Neuronal stem cell (in vitro differentiated cells): ENCODE results near the gene RAPGEF1.

Experiments
- DNase-seq: peaks from one replicate; pipeline ENCODE4 v3.0.0-alpha.2; 2013; ENCODE audit warnings: low spot score
- H2AFZ ChIP-seq: one replicate; pipeline ENCODE4 v1.6.1; 2013; ENCODE audit warnings: mild to moderate bottlenecking, low read length, inconsistent platforms
- H2AK5ac ChIP-seq: 2 replicates; pipeline ENCODE4 v1.6.1; 2013; ENCODE audit warnings: low read depth, mild to moderate bottlenecking, inconsistent platforms, low read length, moderate library complexity, mixed read lengths
- H2BK120ac ChIP-seq: 2 replicates; pipeline ENCODE4 v1.6.1; 2013; ENCODE audit warnings: low read depth, mild to moderate bottlenecking, inconsistent platforms, low read length, moderate library complexity, mixed read lengths
- H2BK12ac ChIP-seq: one replicate; pipeline ENCODE4 v1.6.1; 2013; ENCODE audit warnings: low read length, inconsistent platforms
- H2BK15ac ChIP-seq: 2 replicates; pipeline ENCODE4 v1.6.1; 2013; ENCODE audit warnings: mild to moderate bottlenecking, low read length, inconsistent platforms, mixed read lengths
- H2BK5ac ChIP-seq: one replicate; pipeline ENCODE4 v1.6.1; 2013; ENCODE audit warnings: inconsistent platforms, mild to moderate bottlenecking, low read length, moderate library complexity
- H3K14ac ChIP-seq: one replicate; pipeline ENCODE4 v1.6.1; 2013; ENCODE audit warnings: low read length, inconsistent platforms
- H3K18ac ChIP-seq: 2 replicates; pipeline ENCODE4 v1.6.1; 2013; ENCODE audit warnings: low read length, inconsistent platforms
- H3K23ac ChIP-seq: 2 replicates; pipeline ENCODE4 v1.6.1; 2013; ENCODE audit warnings: low read depth, mild to moderate bottlenecking, mixed read lengths, low read length, inconsistent platforms; ENCODE audit not compliant: poor library complexity
- H3K27ac ChIP-seq: replicated peaks from 3 replicates; pipeline ENCODE4 v1.5.1; 2013; ENCODE audit warnings: low read length, inconsistent platforms
- H3K27me3 ChIP-seq, 3 experiments: 2 replicates each; pipeline ENCODE4 v1.6.1; 2013; ENCODE audit warnings: low read length in 3 of 3, mild to moderate bottlenecking in 2 of 3, inconsistent platforms in 1 of 3, low read depth in 1 of 3, mixed read lengths in 1 of 3, moderate library complexity in 1 of 3; ENCODE audit not compliant: control insufficient read depth in 3 of 3, insufficient read depth in 3 of 3
- H3K36me3 ChIP-seq, 2 donors: replicated peaks in 1 of 2; 2 replicates each; pipeline ENCODE4 v1.6.1; 2013; ENCODE audit warnings: low read length in 2 of 2; ENCODE audit not compliant: control insufficient read depth in 2 of 2, insufficient read depth in 2 of 2
- H3K4ac ChIP-seq: 2 replicates; pipeline ENCODE4 v1.6.1; 2013; ENCODE audit warnings: inconsistent platforms, mild to moderate bottlenecking, low read length, moderate library complexity
- H3K4me1 ChIP-seq, 2 donors: 1 replicate in 1 of 2; 2 replicates in 1 of 2; pipeline ENCODE4 v1.6.1; 2013; ENCODE audit warnings: low read length in 2 of 2, low read depth in 1 of 2; ENCODE audit not compliant: control insufficient read depth in 2 of 2, insufficient read depth in 1 of 2
- H3K4me2 ChIP-seq: one replicate; pipeline ENCODE4 v1.6.1; 2013; ENCODE audit warnings: mild to moderate bottlenecking, low read length, inconsistent platforms; ENCODE audit not compliant: insufficient read depth, poor library complexity, severe bottlenecking
- H3K4me3 ChIP-seq, 2 donors: 2 replicates each; pipeline ENCODE4 v1.5.1; 2013; ENCODE audit warnings: low read length in 2 of 2, mild to moderate bottlenecking in 2 of 2, inconsistent platforms in 1 of 2, moderate library complexity in 1 of 2
- H3K79me1 ChIP-seq: one replicate; pipeline ENCODE4 v1.6.1; 2013; ENCODE audit warnings: low read depth, mild to moderate bottlenecking, inconsistent platforms, low read length, moderate library complexity
- H3K9ac ChIP-seq: one replicate; pipeline ENCODE4 v1.6.1; 2013; ENCODE audit warnings: mild to moderate bottlenecking, low read depth, low read length, inconsistent platforms; ENCODE audit not compliant: poor library complexity
- H3K9me3 ChIP-seq, 2 donors: replicated peaks in 1 of 2; 2 replicates each; pipeline versions ENCODE3 to v1.6.1; 2013; ENCODE audit warnings: low read length in 2 of 2, mild to moderate bottlenecking in 2 of 2, inconsistent platforms in 1 of 2, low read depth in 1 of 2, mixed read lengths in 1 of 2, moderate library complexity in 1 of 2; ENCODE audit not compliant: control insufficient read depth in 2 of 2, insufficient read depth in 1 of 2
- H4K8ac ChIP-seq: one replicate; pipeline ENCODE4 v1.6.1; 2013; ENCODE audit warnings: low read depth, mild to moderate bottlenecking, inconsistent platforms, low read length, moderate library complexity
- H4K91ac ChIP-seq: one replicate; pipeline ENCODE4 v1.6.1; 2013; ENCODE audit warnings: low read length, low read depth, mild to moderate bottlenecking, inconsistent platforms; ENCODE audit not compliant: poor library complexity
- WGBS, 2 donors: extraction: QIAGEN DNeasy Blood & Tissue Kit; methylation state at CpG; one replicate each; pipeline ENCODE4 v1.1.7; 2013; ENCODE audit warnings: missing lambda C conversion rate in 2 of 2, mixed read lengths in 1 of 2; ENCODE audit not compliant: insufficient read length in 2 of 2, insufficient replicate concordance in 1 of 2; ENCODE audit errors: extremely low coverage in 2 of 2; 5-methylcytosine and 5-hydroxymethylcytosine counted together

Gene RAPGEF1

GRCh38 chr9:131695366-131695765, 44.5 kb downstream of the RAPGEF1 start:
- Histone ChIP-seq H2BK12ac (no peak overlapping the region), H3K18ac (no peak overlapping the region), H3K4me2 (no peak overlapping the region), H2BK5ac (no peak overlapping the region), H3K9ac (no peak overlapping the region), H3K4me1 (peaks cover 15 to 16% of the 10 kb centered on the region in 2 donors), H3K27me3 (no peaks in the 10 kb centered on the region), H2AFZ (no peak overlapping the region), H2BK15ac (no peak overlapping the region), H3K14ac (no peak overlapping the region), H3K27ac (no peak overlapping the region), H2BK120ac (no peak overlapping the region), H4K91ac (no peak overlapping the region), H4K8ac (no peak overlapping the region), H3K23ac (no peak overlapping the region), H3K36me3 (no peaks in the 10 kb centered on the region), H3K9me3 (no peaks in the 10 kb centered on the region), H3K4me3 (no peak overlapping the region), H3K79me1 (peaks cover 2% of the 10 kb centered on the region), H2AK5ac (no peak overlapping the region), H3K4ac (no peak overlapping the region)
- no CpG with 5 or more reads among the region's 5 CpGs for WGBS, 2 donors
- no peak for DNase-seq

DNA sequence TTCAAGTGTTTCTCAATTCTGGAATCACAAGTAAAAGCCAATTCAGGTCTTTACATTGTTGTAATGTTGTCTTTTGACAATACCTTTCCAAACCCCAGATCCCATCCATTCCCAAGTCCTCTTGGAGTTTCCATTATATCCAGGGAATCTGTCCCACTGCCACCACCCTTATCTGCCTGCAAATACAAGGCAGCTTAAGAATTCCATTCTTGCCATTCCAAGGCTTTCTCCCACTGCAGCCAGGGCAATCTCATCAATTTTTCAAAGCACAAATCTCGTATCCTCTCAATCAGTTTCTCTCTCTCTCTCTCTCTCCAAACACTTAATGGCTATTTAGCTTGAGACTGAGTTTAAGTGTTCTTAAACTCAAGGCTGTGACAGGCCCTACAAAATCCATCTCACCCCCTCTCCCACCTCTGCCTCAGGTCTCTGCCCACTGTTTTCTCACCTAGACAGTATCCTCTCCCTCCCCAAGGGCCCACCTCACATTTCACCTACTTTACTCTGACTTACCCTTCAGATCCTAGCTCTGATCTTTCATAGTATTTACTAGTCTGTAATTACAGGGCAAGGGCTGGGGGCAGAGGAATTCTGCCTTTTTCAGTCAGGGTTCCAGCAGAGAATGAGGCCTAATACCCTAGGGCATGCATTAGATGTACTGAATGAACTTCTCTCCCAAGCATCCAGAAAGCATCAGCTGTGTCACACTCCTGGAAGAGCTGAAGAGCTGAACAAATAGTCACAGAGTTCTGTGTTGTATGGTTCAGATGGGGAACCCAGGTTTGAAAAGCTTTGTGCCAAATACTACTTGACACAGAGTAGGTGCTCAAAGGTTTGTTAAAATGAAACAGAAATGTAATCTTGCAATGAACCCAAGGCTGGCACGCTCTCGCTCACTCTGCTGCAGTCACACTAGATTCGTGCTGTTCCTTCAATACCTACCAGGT, 46.0 kb downstream of the RAPGEF1 start:
- Histone ChIP-seq H4K8ac (no peak overlapping the region), H3K4ac (no peak overlapping the region), H2BK5ac (no peak overlapping the region), H3K23ac (no peak overlapping the region), H3K9ac (no peak overlapping the region), H3K9me3 (no peaks in the 10 kb centered on the region), H3K14ac (no peak overlapping the region), H2BK15ac (no peak overlapping the region), H3K18ac (no peak overlapping the region), H2BK120ac (no peak overlapping the region), H3K27me3 (no peaks in the 10 kb centered on the region), H3K4me1 (peaks cover 15 to 16% of the 10 kb centered on the region in 2 donors), H3K36me3 (no peaks in the 10 kb centered on the region), H3K4me2 (no peak overlapping the region), H3K27ac (peak overlapping the region; percentile 11), H2AFZ (no peak overlapping the region), H2BK12ac (no peak overlapping the region), H3K4me3 (no peak overlapping the region), H4K91ac (no peak overlapping the region), H2AK5ac (no peak overlapping the region), H3K79me1 (no peaks in the 10 kb centered on the region)
- no CpG with 5 or more reads among the region's 4 CpGs for WGBS, 2 donors
- DNase-seq: no peak

DNA sequence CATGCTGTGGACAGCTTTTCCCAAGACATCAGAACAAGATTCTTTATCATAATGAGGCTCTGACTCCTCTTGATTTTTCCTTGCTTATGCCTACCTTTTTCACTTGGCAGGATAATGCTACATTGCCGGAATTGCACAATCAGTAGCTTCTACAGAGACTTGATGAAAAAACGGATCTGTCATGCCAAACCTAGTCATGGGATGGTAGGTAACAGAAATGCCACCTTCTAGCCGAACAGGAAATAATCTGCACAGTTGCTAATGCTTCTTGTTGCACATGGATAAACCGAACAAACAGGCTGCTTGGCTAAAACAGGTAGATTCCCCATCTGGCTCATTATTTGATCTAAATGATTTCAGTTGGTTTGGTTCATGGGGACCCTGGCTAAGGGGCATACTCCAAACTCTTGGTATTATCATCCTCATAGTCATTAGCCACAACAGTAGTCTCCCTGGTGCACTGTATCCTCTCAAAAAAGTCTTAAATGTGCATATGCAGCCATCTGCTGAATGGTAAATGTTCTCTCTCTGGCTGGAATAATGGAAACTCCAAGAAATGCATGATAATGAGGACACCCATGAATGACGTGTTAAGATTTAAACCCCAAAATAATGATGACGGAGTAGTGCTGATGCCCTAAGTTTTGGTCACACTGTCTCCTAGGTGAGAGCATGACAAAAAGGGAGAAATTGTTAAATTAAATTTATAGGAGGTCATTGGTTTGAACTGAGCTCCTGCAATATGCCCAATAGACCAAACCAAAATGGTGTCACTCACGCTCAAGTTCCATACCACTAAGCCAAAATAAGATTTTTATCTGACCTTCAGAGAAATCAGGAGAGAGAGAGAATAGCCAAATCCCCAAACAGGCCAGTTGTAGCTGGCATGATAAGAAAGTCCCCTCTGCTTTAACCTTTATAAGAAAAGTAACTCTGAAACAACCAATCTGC, 47.0 kb downstream of the RAPGEF1 start:
- DNase-seq: no peak
- Histone ChIP-seq H2BK120ac (no peak overlapping the region), H2BK12ac (no peak overlapping the region), H3K4me1 (peaks cover 15 to 16% of the 10 kb centered on the region in 2 donors), H3K14ac (no peak overlapping the region), H2BK15ac (no peak overlapping the region), H3K9ac (no peak overlapping the region), H2AFZ (no peak overlapping the region), H3K4ac (no peak overlapping the region), H4K8ac (no peak overlapping the region), H3K9me3 (no peaks in the 10 kb centered on the region), H3K4me3 (no peak overlapping the region), H4K91ac (no peak overlapping the region), H2BK5ac (no peak overlapping the region), H3K18ac (no peak overlapping the region), H3K27me3 (no peaks in the 10 kb centered on the region), H2AK5ac (no peak overlapping the region), H3K4me2 (no peak overlapping the region), H3K79me1 (no peaks in the 10 kb centered on the region), H3K23ac (no peak overlapping the region), H3K27ac (no peak overlapping the region), H3K36me3 (no peaks in the 10 kb centered on the region)
- no CpG with 5 or more reads among the region's 7 CpGs for WGBS, 2 donors
